NCI-H345 treated with DMSO at 0.1 percent for 48 hours (cell line): ENCODE results near the gene PPP1R2C.

ENCODE experiments used
- DNase-seq: peaks from one replicate; lab custom pipeline; 2025; ENCODE audit not compliant: unreplicated experiment; lab: John Stamatoyannopoulos, UW

The PPP1R2C gene

DNA sequence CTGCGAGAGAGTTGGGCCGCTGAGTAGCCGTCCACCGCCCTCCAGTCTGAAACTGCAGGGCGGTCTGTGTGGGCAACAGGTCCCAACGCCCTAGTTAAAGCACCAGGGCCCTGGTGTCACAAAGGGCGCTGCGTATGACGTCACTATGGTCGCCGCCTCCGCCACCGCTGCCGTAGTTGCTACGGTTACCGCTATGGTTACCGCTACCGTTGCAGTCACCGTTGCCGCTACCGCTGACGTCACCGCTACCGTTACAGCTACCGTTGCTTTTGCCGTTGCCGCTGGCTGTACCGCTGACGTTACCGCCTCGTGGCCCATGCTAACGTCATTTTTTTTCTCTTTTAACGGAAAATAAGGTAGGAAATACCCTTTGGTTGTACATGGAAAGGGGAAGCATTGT, at the start of gene PPP1R2C:
Gene PPP1R2C (minus strand): TSS at position 68 of the 400 bp plus-strand sequence. CDS start 84 bp downstream, outside the sequence.
- no peak for DNase-seq

DNA sequence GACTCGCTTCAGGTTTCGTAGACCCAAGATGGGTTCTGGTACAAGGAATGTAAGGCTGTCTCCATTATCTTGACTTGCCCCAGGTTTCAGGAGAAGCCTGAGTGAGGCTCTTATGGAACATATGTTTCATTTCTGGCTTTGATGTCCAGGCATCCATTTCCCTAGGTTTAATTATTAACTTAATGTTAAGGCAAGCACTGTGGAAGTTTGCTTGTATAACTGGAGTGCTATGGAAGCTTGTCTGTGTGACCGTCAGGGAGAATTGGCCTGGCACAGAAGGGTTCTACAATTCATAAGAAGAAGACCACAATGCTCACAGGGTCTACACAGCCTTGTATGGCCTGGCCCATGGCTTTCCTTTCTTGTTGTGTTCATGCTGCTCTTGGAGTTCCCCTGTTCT, 47.2 kb upstream of the PPP1R2C start:
- DNase-seq, result no peak

DNA sequence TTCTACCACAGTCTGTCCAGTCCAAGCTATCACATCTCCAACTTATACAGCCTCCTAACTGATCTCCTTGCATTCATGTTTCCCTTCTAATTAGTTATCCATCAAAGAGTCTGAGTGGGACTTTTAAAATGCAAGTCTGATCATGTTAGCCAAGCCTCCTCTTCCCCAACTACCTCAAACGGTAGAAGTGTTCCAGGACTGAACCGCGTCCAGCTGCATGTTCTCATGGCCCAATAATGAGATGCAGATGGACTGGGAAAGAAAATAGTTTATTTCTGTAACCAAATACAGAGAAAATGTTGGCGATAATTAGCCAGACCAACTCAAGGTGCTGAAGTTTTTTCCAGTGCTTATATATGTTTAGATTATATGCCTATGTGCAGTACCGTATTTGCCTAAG, 46.6 kb upstream of the PPP1R2C start:
- no peak for DNase-seq

DNA sequence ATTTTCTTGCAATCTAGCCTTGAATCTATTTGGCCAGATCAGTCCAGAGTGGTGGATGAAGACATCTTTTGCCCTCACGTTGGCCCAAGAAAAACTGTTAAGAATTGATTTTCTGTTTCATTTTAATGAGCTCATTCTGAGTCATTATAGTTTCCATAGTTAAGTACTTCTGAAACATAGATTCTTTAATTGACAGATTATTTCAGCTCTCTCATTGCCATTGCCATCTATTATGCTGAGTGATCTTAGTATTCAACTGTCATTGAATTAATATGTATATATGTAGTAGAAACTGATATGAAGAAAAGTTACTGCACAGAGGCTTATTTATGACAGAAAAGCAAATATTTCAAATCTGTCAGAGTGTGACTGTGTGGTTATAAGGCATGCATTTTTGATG, 45.5 kb upstream of the PPP1R2C start:
- no peak for DNase-seq

DNA sequence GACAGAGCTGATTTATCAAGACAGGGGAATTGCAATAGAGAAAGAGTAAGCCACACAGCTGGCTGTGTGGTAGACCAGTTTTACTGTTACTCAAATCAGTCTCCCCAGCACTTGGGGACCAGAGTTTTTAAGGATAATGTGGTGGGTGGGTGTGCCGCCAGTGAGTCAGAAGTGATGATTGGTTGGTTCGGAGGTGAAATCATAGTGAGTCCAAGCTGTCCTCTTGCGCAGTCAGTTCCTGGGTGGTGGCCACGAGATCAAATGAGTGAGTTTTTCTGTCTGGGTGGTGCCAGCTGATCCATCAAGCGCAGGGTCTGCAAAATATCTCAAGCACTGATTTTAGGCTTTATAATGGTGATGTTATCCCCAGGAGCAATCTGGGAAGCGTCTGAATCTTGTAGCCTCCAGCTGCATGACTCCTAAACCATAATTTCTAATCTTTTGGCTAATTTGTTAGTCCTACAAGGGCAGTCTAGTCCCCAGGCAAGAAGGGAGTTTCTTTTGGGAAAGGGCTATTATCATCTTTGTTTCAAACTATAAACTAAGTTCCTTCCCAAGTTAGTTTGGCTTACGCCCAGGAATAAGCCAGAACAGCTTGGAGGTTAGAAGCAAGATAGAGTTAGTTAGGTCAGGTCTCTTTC, 44.0 kb upstream of the PPP1R2C start:
- no peak for DNase-seq

DNA sequence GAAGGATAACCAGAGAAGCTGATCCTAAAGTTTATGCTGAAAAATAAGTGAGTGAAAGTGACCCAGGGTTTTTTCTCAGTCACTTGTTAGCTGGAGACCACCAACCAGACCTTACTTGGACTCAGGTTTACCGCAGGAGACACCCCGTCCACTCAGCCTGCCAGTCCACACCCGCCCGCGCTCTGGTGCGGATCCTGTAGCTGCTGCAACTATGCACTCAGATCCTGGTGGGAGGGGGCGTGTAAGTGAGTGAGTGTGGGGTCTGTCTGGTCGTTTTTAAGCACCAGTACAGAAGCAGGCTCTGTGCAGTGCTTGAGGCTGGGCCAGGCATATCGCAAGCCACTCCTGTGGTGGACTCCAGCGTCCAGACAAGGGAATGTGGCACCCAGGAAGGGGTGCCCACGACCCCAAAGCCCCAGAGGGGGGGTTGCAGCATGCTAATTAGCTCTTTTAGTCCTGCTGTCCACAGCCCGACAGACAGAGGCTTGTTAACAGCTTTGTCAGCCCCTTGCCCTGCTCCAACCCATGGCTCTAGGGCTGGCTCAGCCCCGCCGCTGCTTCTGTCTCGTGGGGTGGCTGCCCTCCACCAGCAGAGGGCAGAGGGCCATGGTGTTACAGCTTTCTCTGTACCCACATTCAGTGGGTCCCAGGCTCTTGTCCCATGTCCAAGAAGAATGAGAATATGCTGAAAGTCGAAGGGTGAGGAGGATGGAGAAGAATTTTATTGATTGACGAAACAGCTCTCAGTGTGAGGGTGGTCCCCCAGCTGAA, 40.4 kb upstream of the PPP1R2C start:
- DNase-seq, result no peak

DNA sequence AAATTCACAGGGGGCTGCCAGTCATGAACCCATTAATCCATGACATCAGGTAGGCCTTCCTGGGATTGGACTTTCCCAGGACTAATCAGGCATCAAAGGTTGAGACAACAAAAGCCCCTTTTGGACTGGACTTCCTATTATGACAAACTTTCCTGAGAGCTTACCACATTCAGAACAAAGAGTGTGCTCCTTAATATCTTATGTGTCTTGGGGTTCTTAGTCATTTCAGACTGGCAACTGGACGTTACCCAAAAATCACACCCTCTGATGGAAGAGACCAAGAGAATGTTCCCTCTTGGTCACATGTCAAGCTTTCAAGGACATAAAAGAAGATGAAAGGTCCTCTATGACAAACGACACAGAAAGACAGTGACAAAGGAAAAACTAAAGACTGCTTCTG, 31.6 kb upstream of the PPP1R2C start:
- DNase-seq, result no peak

DNA sequence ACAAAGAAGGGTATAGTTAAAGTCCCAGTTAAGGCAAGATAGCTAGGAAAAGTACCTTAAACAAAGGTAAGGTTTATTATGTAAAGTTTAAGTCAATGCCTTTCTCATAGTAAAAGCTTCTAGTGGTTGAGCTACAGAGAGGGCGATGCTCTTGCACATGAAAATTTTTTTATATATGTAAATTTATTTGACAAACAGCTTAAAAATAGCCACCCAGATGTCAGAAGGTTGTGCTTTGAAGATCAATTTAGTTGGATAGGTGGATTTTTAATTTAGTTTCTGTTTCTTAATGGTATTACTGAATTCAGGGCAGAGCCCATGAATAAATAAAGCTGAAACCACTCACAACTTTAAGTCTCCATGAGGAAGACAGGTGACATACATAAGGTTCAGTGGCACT, 29.4 kb upstream of the PPP1R2C start:
- DNase-seq, result no peak

DNA sequence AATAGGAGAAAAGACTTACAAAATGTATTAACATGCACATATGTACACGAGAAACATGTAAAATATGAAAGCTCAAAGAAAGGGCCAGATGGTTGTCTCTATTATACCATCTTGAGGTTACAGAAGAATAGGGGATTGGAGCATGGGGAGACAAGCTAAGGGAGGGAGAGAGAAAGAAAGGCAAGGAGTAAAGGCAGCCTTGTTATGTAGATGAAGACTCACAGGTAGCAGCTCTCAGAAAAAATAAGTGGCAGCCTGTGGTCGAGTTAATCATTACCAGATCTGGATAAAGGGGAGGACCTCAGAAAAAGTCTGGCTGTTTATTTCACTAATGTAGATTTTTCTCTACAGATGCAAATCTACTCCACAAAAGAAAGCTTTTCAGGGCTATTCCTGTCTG, 26.6 kb upstream of the PPP1R2C start:
- no peak for DNase-seq

DNA sequence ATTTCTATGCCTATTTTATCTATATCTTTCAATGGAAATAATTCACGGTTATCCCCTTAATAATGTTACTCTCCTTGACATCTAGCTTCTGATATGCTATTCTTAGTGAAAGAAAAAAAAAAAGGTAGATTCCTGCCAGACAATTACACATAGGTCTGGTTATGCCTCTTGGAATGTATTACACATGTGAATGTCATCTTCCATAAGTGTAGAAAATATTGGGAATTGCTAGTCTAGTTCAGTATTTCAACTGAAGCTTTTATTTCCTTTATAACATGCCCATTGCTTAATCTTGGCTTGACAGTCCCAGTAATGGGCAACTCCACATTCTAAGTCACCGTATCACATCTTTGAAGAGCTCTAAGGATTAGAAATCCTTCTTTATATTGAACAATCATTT, 25.4 kb upstream of the PPP1R2C start:
- no peak for DNase-seq

DNA sequence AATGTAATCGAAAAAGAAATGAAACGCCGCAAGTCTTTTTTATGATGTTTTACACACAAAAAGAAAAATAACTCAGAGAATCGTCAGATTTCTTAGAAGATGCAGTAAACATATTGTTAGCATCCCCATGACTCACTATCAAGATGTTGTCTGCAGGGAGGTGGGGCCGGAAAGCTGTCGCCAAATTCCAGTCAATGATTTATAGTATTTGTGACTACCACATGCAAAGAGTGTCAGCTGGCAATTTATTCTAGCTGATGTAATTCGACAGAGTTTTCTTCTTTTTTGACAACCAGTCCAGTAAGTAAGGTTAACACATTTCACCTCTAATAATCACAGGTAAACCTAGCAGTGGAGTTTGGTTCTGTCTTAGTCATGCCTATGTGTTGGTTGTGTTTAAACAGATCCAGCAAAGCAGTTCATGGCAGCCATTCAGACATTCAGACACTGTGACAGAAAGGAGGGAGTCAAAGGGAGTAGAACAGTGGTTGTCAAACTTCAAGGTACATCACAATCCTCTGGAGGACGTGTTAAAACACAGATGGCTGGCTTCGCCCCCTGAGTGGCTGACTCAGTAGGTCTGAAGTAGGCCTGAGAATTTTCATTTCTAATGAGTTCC, 19.8 kb upstream of the PPP1R2C start:
- DNase-seq, result no peak

DNA sequence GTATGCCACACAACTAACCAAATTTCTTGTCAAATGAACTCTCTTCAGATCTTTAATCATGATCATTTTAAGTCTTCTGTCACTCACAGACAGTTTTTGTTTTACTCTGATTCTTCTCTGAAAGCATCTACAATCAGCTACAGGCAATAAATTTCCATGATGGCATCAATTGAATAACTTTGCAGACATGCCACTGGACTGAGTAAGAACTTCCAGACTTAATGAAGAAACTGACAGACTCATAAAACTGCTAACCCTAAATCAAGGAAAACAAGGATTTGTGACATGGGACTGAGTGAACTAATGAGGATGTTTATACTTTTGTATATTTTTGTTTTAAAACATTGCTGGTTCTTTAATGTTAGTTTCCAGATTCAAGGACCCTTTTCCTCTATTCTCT, 5.5 kb upstream of the PPP1R2C start:
- no peak for DNase-seq

DNA sequence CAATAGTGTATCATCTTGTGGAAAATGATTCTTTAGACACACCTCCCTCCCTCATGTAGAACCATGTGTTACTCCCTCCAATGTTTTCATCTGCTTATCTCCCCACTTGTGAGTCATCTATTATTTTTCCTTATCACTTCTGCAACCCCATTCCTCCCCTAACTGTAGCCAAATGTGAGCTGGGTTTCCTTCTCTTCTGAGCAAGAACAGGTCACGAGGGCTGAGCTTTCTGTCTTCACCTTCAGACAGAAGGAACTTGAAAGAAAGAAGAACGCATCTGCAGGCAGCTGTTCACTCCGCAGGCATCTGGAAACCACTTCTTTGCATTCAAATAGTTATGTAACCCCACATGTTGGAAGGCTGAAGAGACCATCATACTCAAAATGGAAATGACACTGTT, 1.8 kb downstream of the PPP1R2C start:
- DNase-seq, result no peak

DNA sequence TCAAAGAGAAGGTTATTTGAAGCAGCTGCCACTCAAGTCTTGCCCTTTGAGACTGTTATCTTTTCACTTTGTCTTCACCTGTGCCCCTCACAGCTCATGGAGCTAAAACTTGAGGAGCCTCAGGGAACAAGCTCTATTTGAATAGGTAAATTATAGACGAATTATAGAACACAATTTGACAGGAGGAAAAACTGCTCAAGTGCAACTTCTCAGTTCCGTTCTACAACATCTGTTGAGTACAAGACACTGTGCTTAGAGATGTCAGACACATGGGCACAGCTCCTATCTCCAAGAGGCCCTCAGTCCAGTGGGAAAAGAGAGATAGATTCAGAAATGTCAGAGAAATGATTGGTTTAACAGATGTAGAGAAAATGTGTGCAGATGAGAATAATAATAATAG, 5.1 kb downstream of the PPP1R2C start:
- no peak for DNase-seq

DNA sequence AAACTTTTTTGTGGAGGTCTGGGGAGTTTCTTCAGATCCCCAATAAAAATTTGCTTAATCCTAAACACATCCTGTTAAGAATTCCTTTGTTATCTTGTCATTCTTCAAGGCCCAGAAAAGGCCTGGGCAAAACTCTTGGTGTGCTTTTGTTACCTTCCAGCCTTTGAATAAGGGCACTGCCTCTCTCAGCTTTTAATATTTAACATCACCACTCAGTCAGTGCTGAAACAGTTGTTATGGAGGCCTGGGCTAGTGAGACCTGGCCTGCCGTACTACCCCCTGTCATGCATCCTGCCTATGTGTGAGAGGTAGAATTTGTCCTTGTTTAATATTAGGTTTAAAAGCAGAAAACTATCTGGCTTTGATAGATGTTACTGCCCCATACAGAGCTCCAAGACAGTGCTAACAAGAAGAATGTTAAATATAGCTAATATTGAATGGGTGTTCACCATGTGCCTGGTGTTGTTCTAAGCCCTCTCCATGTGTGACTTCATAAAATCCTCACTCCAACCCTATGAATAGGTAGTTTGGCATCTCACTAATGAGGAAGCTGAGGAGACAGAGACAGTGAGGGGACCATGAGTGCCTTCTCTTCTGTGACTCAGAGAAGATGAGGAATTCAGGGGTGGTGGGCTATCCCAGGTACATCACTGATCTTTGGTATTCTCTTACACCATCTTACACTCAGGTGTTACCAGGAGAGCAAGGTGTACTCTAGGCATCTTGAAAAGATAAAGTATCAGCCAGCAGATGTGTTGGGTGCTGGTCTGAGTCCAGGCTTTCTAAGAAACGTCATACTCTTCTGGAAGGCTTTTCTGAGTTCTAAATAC, 6.2 kb downstream of the PPP1R2C start:
- DNase-seq, result no peak

DNA sequence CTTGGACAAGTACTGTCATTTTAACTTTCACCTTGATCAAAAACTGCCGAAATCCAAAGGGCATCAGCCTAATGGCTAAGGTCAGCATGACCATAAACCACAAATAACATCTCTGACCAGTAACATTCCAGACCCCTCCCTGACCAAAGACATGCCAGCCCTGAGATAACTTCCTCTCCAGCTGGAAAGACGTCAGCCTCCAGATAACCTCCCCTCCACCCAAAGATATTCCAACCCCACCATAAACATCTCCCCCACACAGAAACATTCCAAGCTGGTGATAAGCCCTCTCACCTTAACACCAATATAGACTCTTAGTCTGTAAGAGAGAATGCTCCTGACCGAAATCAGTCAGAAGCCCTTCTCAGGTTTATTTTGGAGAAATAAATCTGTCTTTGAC, 7.4 kb downstream of the PPP1R2C start:
- DNase-seq, result no peak

DNA sequence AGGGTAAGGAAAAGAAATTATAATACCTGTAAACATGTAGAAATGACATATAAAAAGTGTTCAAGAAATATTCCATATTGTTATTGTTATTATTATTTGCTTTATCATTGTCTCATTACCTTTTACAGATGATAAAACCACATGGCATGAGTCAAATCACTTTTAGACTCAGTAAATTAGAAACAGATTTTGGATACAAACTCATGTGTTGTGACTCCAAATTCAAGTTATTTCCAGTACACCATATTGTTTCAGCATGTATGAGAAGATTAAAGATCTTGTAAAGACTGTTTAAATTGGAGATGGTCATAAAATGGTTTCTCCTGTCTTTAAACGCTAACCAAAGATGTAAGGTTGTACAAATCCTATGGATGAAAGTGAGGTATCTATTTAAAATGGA, 18.1 kb downstream of the PPP1R2C start:
- DNase-seq, result no peak

DNA sequence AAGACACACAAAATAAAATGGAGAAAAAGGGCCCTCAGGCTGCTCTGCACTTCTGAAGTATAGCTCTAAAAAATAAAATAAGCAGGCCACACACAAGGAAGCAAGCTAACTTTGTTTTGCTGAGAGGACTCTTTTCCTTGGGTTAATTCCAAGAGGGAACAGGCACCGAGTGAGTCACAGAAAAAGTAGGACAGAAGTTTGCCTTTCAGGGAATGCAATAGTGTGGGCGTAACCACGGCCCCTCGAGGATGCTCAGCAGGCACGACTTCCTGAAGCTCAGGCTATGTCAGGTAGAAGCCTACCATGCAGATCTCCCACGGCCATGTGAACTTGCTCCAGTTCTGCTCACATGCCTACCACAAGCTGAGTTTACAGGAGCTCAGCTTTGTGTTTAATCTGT, 22.1 kb downstream of the PPP1R2C start:
- no peak for DNase-seq

DNA sequence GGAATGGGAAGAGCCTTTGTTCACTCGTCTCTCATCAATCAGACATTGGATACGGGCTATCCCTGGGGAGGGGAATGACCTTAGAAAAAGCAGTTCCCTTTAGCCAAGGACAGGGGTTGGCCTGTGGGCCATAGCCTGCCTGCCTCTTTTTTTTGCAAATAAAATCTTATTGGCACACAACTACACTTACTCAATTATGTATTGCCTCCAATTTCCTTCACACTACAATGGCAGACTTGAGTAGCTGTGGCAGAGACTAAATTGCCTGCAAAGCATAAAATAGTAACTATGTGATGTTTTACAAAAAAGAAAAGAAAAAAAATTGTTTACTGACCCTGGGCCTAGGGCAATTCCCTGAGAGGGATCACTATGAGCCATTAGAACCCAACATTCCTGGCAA, 23.4 kb downstream of the PPP1R2C start:
- no peak for DNase-seq

DNA sequence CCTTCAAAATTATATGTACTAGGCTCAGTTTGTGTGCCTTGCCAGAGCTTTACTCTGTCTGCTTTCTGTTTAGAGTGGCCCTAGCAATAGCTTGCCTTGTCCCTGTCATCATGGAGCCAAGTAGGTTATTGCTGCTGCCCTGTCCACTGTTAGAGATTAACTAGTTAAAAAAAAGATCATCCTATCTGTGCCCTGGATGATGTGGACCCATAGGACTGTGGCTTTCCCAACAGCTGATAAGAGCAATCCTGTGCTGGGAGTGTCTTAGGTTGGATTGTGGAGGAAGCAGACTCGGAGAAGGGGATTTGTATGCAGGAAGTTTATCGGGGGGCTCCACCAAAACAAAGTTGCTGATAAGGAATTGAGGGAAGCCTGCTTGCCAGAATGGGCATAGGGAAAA, 23.8 kb downstream of the PPP1R2C start:
- no peak for DNase-seq

DNA sequence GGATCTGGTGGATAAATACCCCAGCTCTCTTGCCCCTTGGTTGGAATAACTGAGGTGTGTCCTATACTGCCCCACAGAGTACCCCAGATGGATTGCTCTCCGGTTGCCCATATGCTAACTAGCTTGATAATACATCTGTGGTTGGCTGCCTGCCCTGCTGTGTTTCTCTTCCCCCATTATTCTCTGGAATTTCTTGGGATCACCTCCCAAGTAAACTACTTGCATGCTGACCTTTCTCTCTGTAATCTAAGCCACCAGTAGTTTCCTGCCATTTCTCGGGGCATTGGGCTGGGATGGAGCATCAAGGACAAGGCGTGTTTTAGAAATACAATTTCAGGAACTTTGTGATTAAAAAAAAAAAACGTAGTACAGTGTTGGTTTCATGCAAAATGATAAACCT, 25.2 kb downstream of the PPP1R2C start:
- no peak for DNase-seq

DNA sequence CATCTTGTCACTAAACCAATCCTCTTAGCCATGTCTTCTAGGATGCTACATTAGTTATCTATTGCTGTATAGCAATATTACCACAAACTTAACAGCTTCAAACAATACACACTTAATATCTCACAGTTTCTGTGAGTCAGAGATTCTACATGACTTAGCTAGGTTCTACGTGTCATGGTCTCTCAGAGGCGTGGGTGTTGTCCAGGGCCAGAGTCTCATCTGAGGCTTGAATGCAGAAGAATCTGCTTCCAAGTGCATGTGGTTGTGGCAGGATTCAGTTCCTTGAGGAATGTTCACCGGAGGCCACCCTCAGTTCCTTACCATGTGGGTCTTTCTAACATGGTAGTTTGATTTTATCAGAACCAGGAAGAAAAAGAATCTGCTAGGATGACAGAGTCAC, 26.4 kb downstream of the PPP1R2C start:
- no peak for DNase-seq
